HG02610 (cell line): Measurements from ENCODE around the gene SIN3B.

Experiments used
- ATAC-seq: cut with Tn5 transposase; IDR thresholded peaks from one replicate; pipeline ENCODE4 v1.9.1; 2021; ENCODE audit warnings: mild to moderate bottlenecking, moderate library complexity; ENCODE audit not compliant: unreplicated experiment

The SIN3B gene

GRCh38 chr19:16888629-16889365 is 59.6 kb downstream of the SIN3B start, which contains the start of gene F2RL3:
TSS of gene F2RL3 (plus strand) at chr19:16888999. CDS start at chr19:16889190, 191 bp downstream.
- ATAC-seq, result no peak

DNA sequence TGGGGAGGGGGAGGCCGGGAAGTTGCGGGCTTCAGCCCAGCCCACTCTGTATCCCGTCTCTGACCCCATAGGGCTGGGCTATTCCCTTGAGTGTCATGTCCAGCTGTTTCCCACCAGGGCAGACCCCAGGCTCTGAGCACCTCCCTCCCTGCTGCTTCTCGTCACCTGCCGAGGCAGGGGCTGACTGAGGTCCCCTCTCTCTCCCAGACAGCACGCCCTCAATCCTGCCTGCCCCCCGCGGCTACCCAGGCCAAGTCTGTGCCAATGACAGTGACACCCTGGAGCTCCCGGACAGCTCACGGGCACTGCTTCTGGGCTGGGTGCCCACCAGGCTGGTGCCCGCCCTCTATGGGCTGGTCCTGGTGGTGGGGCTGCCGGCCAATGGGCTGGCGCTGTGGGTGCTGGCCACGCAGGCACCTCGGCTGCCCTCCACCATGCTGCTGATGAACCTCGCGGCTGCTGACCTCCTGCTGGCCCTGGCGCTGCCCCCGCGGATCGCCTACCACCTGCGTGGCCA is 60.2 kb downstream of the SIN3B start:
- ATAC-seq, result no peak

- no peak for ATAC-seq
Observed at GRCh38 chr19:16889883-16890460, 60.8 kb downstream of the SIN3B start.

GRCh38 chr19:16890461-16891184 is 61.4 kb downstream of the SIN3B start:
- ATAC-seq, result no peak

- ATAC-seq, result no peak
Observed at GRCh38 chr19:16891696-16892382, 62.6 kb downstream of the SIN3B start.

GRCh38 chr19:16892436-16892835 is 63.2 kb downstream of the SIN3B start:
- no peak for ATAC-seq

GRCh38 chr19:16892868-16893685 is 63.9 kb downstream of the SIN3B start:
- ATAC-seq, result no peak

DNA sequence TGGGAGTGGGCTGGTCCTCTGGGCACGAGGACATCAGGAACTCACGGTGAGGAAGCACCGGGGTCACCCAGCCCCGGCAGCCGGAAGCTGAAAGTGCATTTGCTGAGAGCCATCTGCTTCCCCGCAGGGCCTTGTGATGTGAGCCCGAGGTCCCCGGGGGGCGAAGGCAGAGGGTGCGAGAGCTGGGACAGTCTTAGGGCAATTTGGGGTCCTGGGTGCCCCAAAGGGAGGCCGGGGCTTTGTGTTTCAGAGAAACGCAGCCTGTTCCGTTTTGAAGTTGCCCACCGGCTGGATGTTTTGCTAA is 64.4 kb downstream of the SIN3B start:
- no peak for ATAC-seq

GRCh38 chr19:16894080-16894479 is 64.9 kb downstream of the SIN3B start:
- no peak for ATAC-seq

DNA sequence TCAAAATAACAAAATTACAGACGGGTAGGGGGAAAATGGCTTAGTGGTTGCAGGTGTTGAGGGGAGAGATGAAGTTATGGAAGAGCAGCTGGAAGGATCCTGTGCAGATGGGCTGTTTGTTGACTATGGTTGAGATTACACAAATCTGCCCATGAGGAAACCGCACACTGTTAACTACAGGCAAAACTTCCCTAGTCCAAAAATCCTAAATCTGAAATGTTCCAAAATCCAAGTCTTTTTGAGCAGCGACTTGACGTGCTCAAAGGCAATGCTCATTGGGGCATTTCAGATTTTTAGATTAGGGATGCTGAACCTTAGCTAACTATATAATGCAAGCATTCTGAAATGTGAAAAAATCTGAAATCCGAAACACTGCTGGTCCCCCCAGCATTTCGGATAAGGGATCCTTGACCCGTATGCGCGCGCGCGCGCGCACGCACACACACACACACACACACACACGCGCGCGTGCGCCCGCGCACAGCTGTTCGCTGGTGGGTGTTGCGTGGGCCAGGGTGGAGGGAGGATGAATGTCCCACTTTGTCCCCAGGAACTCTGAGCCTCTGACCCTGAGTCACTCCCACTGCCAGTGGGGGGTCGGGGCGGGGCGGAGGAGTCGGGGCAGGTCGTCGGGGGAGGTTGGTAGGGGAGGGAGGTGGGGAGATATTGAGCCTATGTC is 66.4 kb downstream of the SIN3B start:
- ATAC-seq, result no peak

DNA sequence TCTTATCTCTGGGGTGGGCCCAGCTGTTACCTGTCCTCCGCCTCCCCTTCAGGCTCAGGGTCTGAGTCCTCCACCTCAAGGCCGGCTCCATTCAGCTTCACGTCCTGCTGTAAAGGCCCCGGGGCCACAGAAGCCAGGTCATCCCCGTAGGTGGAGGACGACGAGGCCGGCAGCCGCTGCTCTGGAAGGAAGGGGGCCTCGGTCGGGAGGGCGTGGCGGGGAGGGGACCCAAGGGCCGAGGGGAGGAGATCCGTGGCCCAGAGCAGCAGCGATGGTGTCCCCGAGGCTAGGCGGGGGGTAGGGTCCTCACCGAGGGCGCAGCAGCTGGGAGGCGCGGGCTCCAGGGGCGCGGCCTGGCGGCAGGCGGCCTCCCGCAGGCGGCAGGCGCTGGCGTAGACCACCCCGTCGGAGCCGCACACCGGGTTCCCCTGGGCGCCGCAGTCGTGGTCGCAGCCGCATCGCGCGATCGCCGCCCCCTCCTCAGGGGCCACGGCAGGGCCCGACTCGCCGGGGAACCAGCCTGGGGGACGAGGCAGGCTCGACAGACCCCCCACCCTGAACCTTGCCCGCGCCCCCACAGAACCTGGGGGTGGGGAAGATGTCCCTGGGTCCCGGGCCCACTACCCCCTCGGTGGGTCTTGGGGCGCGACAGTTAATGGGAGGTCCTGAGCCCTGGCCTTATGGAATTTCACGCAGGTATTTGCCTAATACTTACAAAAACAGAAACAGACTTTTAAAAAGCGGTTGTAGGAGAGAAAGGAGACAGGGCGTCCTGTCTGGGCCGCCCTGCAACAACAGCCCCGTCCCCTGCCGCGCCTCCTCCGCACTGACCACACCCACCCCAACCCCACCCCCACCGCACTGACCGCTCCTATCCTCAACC is 67.2 kb downstream of the SIN3B start:
- ATAC-seq, result no peak

DNA sequence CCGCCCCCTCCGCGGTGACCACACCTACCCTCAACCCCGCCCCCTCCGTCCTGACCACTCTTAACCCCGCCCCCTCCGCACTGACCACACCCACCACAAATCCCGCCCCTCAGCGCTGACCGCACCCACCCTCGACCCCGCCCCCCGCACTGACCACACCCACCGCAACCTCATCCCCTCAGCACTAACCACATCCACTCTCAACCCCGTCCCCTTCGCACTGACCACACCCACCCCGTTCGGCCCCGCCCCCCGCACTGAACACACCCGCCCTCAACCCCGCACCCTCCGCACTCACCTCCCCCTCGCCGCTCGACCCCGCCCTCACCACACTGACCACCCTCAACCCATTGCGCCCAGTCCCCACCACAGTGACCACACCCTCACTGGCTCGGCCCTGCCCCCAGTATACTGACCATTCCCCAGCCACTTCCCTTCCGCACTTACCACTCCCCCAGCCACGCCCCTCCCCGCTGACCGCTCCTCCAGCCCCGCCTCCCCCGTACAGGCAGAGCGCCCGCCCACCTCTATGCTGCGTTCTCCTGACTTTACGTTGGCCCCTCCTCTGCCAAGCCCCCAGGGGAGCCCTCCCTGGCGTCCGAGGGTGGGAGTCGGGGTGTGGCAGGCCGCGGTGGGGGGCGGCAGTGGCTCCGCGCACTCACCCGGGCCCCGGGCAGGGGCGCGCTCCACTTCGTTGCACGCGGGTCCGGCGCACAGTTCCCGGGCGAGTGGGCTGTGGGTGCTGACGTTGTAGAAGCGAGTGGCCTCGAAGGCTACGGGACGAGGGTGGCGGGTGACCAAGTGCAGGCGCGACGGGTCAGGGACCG is 68.0 kb downstream of the SIN3B start:
- ATAC-seq, result no peak

DNA sequence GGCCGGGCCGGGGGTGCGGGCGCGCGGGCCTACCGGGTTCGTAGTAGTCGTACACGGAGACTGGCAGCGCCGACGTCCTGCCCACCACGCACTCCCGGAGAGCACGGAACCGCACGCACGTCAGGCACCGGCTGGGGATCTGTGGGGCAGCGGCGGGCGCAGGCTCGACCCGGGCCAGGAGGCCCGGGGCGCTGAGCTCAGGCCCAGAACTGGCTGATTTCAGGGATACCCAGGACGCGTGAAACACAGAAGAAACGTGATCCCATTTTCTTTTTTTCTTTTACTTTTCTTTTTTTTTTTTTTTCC is 68.6 kb downstream of the SIN3B start:
- no peak for ATAC-seq

DNA sequence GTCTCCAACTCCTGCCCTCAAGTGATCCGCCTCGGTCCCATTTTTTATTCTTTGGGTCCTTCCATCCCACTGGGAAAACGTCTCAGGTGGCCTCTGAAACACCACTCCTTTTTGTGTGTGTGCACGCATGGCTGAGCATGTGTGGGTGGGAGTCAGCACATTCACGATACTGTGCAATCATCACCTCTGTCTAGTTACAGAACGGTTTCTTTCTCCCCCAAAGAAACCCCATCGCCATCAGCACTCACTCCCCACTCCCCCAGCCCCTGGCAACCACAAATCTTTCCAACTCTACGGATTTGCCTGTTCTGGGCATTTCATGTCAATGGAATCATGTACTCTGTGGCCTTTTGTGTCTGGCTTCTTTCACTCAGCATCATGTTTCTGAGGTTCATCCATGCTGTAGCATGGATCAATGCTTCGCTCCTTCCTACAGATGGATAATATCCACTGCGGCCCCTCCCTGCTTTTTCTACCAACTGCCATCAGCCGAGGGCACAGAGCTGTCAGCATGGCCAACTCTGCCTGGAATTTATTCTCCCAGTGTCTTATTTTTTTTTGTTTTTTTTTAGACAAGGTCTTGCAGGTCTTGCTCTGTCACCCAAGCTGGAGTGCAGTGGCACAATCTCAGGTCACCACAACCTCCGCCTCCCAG is 69.3 kb downstream of the SIN3B start:
- no peak for ATAC-seq

- ATAC-seq, result no peak
Observed at GRCh38 chr19:16899566-16900075, 70.4 kb downstream of the SIN3B start.

- no peak for ATAC-seq
Observed at GRCh38 chr19:16901491-16902175, 72.4 kb downstream of the SIN3B start.

- ATAC-seq, result no peak
Observed at GRCh38 chr19:16902545-16902944, 73.3 kb downstream of the SIN3B start.
